Progenitor cell of endocrine pancreas (in vitro differentiated cells): Measurements from ENCODE around the gene CEP162. TPM values are rescaled to one million over a fixed set of nuclear protein-coding genes. Genes with fewer than 3 reads are reported as not detected.

Experiments
- DNase-seq: peaks from one replicate; pipeline ENCODE4 v3.0.0; 2021; ENCODE audit warnings: low spot score; ENCODE audit not compliant: unreplicated experiment
- H3K27ac Mint-ChIP-seq: 2 replicates; pipeline ENCODE4 v1.8.0; 2021; ENCODE audit warnings: mild to moderate bottlenecking, moderate library complexity, mixed read lengths
- H3K27me3 Mint-ChIP-seq: 2 replicates; pipeline ENCODE4 v1.8.0; 2021; ENCODE audit warnings: mixed read lengths
- H3K36me3 Mint-ChIP-seq: 2 replicates; pipeline ENCODE4 v1.8.0; 2022; ENCODE audit warnings: mixed read lengths; ENCODE audit not compliant: insufficient read depth
- H3K4me1 Mint-ChIP-seq: 2 replicates; pipeline ENCODE4 v1.8.0; 2021; ENCODE audit warnings: low read depth, mixed read lengths
- H3K4me3 Mint-ChIP-seq: 2 replicates; pipeline ENCODE4 v1.8.0; 2021; ENCODE audit warnings: low read depth, mild to moderate bottlenecking, moderate library complexity, mixed read lengths
- H3K9me3 Mint-ChIP-seq: 2 replicates; pipeline ENCODE4 v1.8.0; 2021; ENCODE audit warnings: low read depth, mixed read lengths
- CTCF ChIP-seq: fragments of 200-600 bp; sonication (generic); IDR thresholded peaks from one replicate; pipeline ENCODE4 v1.5.0; 2021; ENCODE audit warnings: antibody characterized with exemption, mild to moderate bottlenecking; ENCODE audit not compliant: unreplicated experiment
- total RNA-seq: library from RNA; stranded (reverse); gene quantifications from 2 replicates; pipeline ENCODE4 v1.2.1, GENCODE V29; 2021

CEP162 gene
- total RNA-seq, 1 donor from 2014 or later: 23.2 TPM

GRCh38 chr6:84260196-84260595 lies 32.8 kb upstream of the CEP162 start:
- no peak for TF ChIP-seq CTCF
- no peak for DNase-seq
- Mint-ChIP-seq H3K9me3 (no peaks in the 10 kb centered on the region), H3K36me3 (no peaks in the 10 kb centered on the region), H3K4me3 (no peak overlapping the region), H3K27ac (no peak overlapping the region), H3K4me1 (peaks cover 7% of the 10 kb centered on the region), H3K27me3 (no peaks in the 10 kb centered on the region)

DNA sequence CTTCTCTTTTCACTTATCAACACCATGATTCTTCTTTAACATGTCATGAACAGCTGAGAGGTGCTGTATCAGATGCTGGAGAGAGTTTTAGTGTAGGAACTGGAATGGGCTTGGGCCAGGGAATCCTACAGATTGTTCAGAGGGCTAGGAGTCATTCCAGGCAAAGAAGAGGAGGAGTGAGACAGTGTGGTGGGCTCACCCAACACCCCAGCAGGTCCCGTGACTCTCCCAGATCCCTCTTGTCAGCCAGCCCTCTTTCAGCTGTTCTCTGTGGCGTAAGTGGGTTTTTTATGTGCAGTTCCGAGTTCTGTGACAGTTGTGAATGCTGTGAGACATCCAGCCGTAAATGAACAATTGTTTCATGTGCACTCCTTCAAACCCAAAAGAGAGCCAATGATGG lies 31.4 kb upstream of the CEP162 start:
- no peak for TF ChIP-seq CTCF
- H3K9me3 Mint-ChIP-seq: no peaks in the 10 kb centered on the region
- DNase-seq: no peak
- no peak overlapping the region for H3K27ac Mint-ChIP-seq
- H3K4me3 Mint-ChIP-seq: no peak overlapping the region
- peaks cover 7% of the 10 kb centered on the region for H3K4me1 Mint-ChIP-seq
- H3K36me3 Mint-ChIP-seq: no peaks in the 10 kb centered on the region
- no peaks in the 10 kb centered on the region for H3K27me3 Mint-ChIP-seq

GRCh38 chr6:84258268-84258667 lies 30.8 kb upstream of the CEP162 start:
- no peak for TF ChIP-seq CTCF
- no peak for DNase-seq
- no peak overlapping the region for H3K4me3 Mint-ChIP-seq
- no peak overlapping the region for H3K27ac Mint-ChIP-seq
- peaks cover 7% of the 10 kb centered on the region for H3K4me1 Mint-ChIP-seq
- no peaks in the 10 kb centered on the region for H3K27me3 Mint-ChIP-seq
- H3K36me3 Mint-ChIP-seq: no peaks in the 10 kb centered on the region
- no peaks in the 10 kb centered on the region for H3K9me3 Mint-ChIP-seq

GRCh38 chr6:84255641-84256040 lies 28.2 kb upstream of the CEP162 start:
- no peak for DNase-seq
- no peaks in the 10 kb centered on the region for H3K9me3 Mint-ChIP-seq
- H3K27me3 Mint-ChIP-seq: no peaks in the 10 kb centered on the region
- H3K4me1 Mint-ChIP-seq: peaks cover 7% of the 10 kb centered on the region
- no peak overlapping the region for H3K27ac Mint-ChIP-seq
- no peaks in the 10 kb centered on the region for H3K36me3 Mint-ChIP-seq
- no peak overlapping the region for H3K4me3 Mint-ChIP-seq
- TF ChIP-seq CTCF: no peak

DNA sequence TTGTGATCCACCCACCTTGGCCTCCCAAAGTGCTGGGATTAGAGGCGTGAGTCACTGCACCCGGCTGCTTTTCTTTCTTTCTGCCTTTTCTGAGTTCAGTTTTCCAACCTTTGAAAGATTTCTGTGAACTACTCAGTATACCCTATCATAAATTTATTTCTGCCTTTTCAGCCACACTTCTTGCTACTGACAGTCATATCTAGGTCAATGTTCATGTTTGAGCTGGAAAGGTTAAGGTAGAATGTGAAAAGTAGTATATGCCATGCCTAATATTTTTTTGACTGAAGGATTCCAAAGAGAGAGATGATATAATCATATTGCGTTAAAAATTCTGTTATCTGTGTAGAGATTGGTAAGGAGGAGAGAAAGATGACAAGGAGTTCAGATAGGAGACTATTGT lies 25.9 kb upstream of the CEP162 start:
- TF ChIP-seq CTCF: no peak
- Mint-ChIP-seq H3K9me3 (no peaks in the 10 kb centered on the region), H3K4me3 (no peak overlapping the region), H3K27ac (no peak overlapping the region), H3K4me1 (peaks cover 7% of the 10 kb centered on the region), H3K36me3 (no peaks in the 10 kb centered on the region), H3K27me3 (no peaks in the 10 kb centered on the region)
- DNase-seq: no peak
